Measurements from ENCODE around the gene MRI1. TPM values are rescaled to one million over a fixed set of nuclear protein-coding genes. Genes with fewer than 3 reads are reported as not detected.
A peak's percentile ranks its signal among the peaks of the same experiment; 100 is the strongest.
"Not testable (repeated sequence)": the region's sequence is repeated elsewhere in the genome, so short reads cannot be mapped to it uniquely, and the experiment has no call there.

The MRI1 gene
- 10 to 100 TPM; 19.5 to 46.4 (median 30.7) TPM for polyA plus RNA-seq (ENCODE audit: insufficient read length in 4 of 4)

GRCh38 chr19:13764101-13764807, at the start of gene MRI1:
Gene MRI1, plus strand, starts transcription at chr19:13764522. Its CDS starts 67 bp downstream, at chr19:13764589.
- peak in 1 of 4 donors; percentile 37 for DNase-seq (ENCODE audit: low read depth in 4 of 4, low spot score in 2 of 4)

DNA sequence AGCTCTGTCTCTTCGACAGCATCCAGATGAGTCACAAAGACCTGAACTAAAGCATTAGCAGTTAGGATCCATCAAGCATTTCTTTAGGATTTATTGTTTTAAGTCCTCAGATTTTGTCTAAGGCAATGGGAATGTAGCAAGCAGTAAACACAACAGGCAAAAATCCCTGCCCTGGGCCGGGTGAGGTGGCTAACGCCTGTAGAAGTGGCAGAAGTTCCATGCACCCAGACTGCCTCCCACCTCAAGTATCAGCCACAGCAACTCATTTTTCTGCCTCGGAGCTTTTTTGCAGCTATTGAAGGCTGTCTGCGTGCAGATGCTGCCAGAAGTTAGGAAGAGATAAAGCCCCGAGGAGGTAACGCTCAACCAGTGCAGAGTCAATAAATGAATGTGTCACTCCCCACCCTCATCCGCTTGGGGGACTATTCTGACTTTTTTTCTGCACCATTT, 47.1 kb upstream of the MRI1 start:
- DNase-seq (ENCODE audit: low read depth in 4 of 4, low spot score in 2 of 4) = no peak

- no peak for DNase-seq (ENCODE audit: low read depth in 4 of 4, low spot score in 2 of 4)
These were observed 45.6 kb upstream of the MRI1 start for GRCh38 chr19:13718733-13719132.

GRCh38 chr19:13722146-13722545, 42.2 kb upstream of the MRI1 start:
- no peak for DNase-seq (ENCODE audit: low read depth in 4 of 4, low spot score in 2 of 4)

DNA sequence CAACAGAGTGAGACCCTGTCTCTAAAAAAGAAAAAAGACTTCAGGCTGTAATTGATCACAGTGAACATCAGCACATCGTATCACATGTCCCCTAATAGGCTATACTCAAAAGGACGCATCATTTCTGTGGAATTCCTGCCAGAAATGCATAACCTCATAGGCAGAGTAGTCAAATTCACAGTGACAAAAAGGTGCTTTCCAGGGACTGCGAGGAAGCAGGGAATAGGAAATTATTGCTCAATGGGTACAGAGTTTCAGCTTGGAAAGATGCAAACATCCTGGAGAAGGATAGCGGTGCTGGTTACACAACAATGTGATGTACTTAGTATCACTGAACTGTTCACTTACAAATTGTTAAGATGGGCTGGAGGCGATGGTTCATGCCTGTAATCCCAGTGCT, 41.1 kb upstream of the MRI1 start:
- no peak for DNase-seq (ENCODE audit: low read depth in 4 of 4, low spot score in 2 of 4)

DNA sequence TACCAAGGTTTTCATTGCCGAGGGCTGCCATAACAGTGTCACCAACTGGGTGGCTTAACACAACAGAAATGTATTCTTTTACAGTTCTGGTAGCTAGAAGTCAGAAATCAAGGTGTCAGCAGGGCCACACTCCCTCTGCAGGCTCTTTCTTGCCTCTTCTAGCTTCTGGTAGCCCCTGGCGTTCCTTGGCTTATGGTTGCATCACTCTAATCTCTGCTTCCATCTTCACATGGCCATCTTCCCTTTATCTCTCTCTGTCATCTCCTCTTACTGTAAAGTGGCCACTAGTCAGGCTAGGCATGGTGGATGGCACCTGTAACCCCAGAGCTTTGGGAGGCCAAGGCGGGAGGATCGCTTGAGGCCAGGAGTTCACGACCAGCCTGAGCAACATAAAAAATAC, 38.0 kb upstream of the MRI1 start:
- DNase-seq (ENCODE audit: low read depth in 4 of 4, low spot score in 2 of 4) = no peak

DNA sequence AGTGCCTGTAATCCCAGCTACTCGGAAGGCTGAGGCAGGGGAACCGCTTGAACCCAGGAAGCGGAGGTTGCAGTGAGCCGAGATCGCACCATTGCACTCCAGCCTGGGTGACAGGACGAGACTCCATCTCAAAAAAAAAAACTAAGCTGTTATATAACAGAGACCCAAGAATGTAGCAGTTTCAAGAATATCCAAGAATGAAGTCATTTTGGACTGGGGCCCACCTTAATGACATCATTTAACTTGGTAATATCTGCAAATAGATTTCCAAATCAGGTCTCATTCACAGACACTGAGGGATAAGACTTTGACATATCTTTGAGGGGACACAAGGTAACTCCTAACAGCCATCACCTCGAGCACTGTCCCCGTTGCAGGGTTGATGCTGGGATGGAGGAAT, 36.5 kb upstream of the MRI1 start:
- no peak for DNase-seq (ENCODE audit: low read depth in 4 of 4, low spot score in 2 of 4)

GRCh38 chr19:13729859-13730258, 34.5 kb upstream of the MRI1 start:
- DNase-seq (ENCODE audit: low read depth in 4 of 4, low spot score in 2 of 4) = no peak

- DNase-seq (ENCODE audit: low read depth in 4 of 4, low spot score in 2 of 4) = peak; percentile 85 to 94 (median 91)
These were observed 33.0 kb upstream of the MRI1 start for GRCh38 chr19:13731147-13731964.

- DNase-seq (ENCODE audit: low read depth in 4 of 4, low spot score in 2 of 4) = no peak
These were observed 32.0 kb upstream of the MRI1 start for GRCh38 chr19:13732337-13732736.

GRCh38 chr19:13734751-13735150, 29.6 kb upstream of the MRI1 start:
- DNase-seq (ENCODE audit: low read depth in 4 of 4, low spot score in 2 of 4) = no peak

DNA sequence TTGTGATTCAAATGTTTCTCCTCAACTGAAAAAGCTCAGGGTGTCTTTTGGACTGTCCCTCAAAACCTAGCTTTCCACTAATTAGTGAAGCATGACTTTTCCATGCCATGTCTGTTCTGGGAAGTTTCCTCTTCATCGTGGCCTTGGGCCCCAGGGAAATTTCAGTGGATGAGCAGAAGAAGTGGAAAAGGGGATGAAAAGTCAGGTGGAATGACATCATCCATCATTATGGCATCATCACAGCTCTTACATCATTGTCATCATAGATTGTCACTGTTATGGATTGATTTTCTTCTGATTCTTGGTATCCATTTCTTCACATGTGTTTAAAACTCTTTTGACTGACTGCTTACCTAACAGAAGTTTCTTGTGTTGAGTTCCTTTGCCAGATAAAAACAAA, 26.2 kb upstream of the MRI1 start:
- no peak for DNase-seq (ENCODE audit: low read depth in 4 of 4, low spot score in 2 of 4)

- no peak for DNase-seq (ENCODE audit: low read depth in 4 of 4, low spot score in 2 of 4)
These were observed 22.4 kb upstream of the MRI1 start for GRCh38 chr19:13741893-13742292.

- DNase-seq (ENCODE audit: low read depth in 4 of 4, low spot score in 2 of 4) = no peak
These were observed 21.6 kb upstream of the MRI1 start for GRCh38 chr19:13742756-13743155.

DNA sequence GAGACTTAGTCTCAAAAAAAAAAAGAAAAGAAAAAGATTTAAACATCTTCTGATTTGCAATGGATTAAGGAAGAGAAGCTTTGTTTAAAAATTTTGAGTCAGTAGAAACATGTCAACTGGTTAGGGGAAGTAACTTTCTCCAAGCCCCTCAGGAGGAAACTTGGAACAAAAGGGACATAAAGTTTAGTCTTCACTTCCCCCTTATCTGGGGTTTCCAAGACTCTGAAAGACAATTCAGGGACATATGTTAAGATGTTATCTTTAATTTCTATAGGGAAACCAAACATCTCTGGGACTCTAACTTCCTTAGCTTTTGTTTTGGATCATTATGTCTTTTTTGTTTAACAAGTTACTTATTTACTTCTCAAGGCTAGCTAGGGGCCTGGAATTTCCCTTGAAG, 20.1 kb upstream of the MRI1 start:
- DNase-seq (ENCODE audit: low read depth in 4 of 4, low spot score in 2 of 4) = no peak

DNA sequence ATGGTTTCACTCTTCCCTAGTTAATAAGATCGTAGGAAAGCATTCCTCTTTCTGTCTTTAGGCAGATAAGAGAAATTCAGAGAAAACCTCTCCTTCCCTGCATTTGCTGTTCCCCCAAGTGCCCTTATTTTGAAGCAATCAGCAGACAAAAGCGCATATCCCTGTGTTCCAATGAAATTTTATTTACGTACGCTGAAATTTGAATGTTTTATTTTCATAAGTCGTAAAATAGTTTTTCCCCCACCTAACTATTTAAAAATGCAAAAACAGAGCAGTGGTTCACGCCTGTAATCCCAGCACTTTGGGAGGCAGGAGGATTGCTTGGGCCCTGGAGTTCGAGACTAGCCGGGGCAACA, 17.2 kb upstream of the MRI1 start:
- DNase-seq (ENCODE audit: low read depth in 4 of 4, low spot score in 2 of 4) = no peak

GRCh38 chr19:13748169-13748828, 16.0 kb upstream of the MRI1 start:
- DNase-seq (ENCODE audit: low read depth in 4 of 4, low spot score in 2 of 4) = no peak

DNA sequence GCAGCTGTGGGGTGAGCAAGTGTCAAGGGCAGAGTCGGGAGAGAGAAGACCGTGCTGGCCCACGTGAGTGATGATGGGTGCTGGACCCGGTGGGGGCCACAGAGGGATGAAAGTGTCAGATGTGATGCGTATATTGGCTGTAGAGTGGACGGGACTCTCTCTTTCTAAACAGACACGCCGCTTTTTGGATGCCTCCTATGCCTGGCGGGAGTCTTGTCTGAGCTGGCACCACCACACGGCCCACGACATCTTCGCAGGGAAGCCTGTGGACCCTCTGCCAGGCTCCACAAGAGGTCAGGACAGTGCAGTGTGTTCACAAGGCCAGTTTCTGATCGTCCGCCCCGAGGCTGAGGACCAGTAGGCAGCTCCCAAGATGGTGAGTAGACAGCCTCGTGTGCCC, 12.9 kb upstream of the MRI1 start:
- no peak for DNase-seq (ENCODE audit: low read depth in 4 of 4, low spot score in 2 of 4)

- DNase-seq (ENCODE audit: low read depth in 4 of 4, low spot score in 2 of 4) = not testable (repeated sequence)
These were observed 10.7 kb upstream of the MRI1 start for GRCh38 chr19:13753622-13754021.

DNA sequence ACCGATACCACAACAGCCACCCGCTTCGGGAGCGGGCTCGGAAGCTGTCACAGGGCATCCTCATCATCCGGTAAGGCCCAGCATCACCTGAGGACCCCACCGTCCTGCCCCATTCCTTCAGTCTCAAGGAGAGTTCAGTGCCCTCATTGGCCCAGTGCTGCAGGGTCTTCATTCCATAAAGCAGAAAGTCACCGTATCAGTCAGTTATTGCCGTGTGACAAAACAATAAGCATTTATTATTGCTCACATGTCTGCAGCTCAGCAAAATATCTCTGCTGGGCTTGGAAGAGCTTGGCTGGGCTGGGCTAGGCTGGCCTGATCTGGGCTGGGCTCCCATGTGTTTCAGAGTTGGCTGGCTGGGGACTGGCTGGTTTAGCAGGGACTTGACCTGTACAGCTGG, 8.1 kb upstream of the MRI1 start:
- no peak for DNase-seq (ENCODE audit: low read depth in 4 of 4, low spot score in 2 of 4)
